Prostate gland (tissue), 2 donors: Measurements from ENCODE around the gene GSTO1. TPM values are rescaled to one million over a fixed set of nuclear protein-coding genes. Genes with fewer than 3 reads are reported as not detected.
"Not testable (repeated sequence)": the region's sequence is repeated elsewhere in the genome, so short reads cannot be mapped to it uniquely, and the experiment has no call there.

Experiments
- DNase-seq: peaks from one replicate; pipeline ENCODE4 v3.0.0-alpha.2; 2019; ENCODE audit warnings: low spot score
- H3K27ac ChIP-seq, 2 donors: fragments of 200-600 bp; sonication (generic); 2 replicates each; pipeline ENCODE4 v1.5.1; 2017 to 2019
- H3K27me3 ChIP-seq: fragments of 200-600 bp; sonication (generic); replicated peaks from 2 replicates; pipeline ENCODE4 v1.5.1; 2019; ENCODE audit not compliant: insufficient read depth
- H3K36me3 ChIP-seq, 2 donors: fragments of 200-600 bp; sonication (generic); 1 replicate in 1 of 2; 2 replicates in 1 of 2; pipeline versions ENCODE4 v1.5.1 to v1.8.1; 2017 to 2019
- H3K4me1 ChIP-seq: fragments of 200-600 bp; sonication (generic); replicated peaks from 2 replicates; pipeline ENCODE4 v1.5.1; 2019
- H3K4me3 ChIP-seq, 2 donors: fragments of 200-600 bp; sonication (generic); 2 replicates each; pipeline ENCODE4 v1.5.1; 2017 to 2019
- H3K9me3 ChIP-seq: fragments of 200-600 bp; sonication (generic); 2 replicates; pipeline ENCODE4 v1.5.1; 2017
- CTCF ChIP-seq, 4 experiments: fragments of 200-600 bp in 2 of 4; fragments of 450-650 bp in 2 of 4; sonication (generic) in 2 of 4; IDR thresholded peaks; 1 replicate in 3 of 4; 2 replicates in 1 of 4; pipeline ENCODE4 v1.5.1; 2016 to 2019; ENCODE audit warnings: antibody characterized with exemption in 4 of 4, mild to moderate bottlenecking in 2 of 4, moderate library complexity in 2 of 4
- POLR2A ChIP-seq: fragments of 450-650 bp; IDR thresholded peaks from one replicate; pipeline ENCODE4 v1.6.1; 2016; ENCODE audit warnings: antibody characterized with exemption, mild to moderate bottlenecking
- POLR2AphosphoS5 ChIP-seq: sonication (generic); formaldehyde crosslinking; IDR thresholded peaks from one replicate; pipeline ENCODE4 v1.6.1; 2017; ENCODE audit warnings: antibody characterized with exemption
- WGBS: methylation state at CpG from one replicate; pipeline ENCODE4 v1.1.5; 2018; 5-methylcytosine and 5-hydroxymethylcytosine counted together
- intact Hi-C: fragments of 100-400 bp; cut with DNase I; formaldehyde crosslinking; loops from one replicate; pipeline ENCODE4 v1.14.2; 2022
- total RNA-seq, 2 donors: library from RNA; depleted of rRNA; stranded (reverse); fragments of >200 nt; gene quantifications; one replicate each; pipeline ENCODE4 v1.1.0, GENCODE V29; 2016

The GSTO1 gene
- total RNA-seq, 2 donors from 2014 or later, result 46.8 to 91.8 TPM

GRCh38 chr10:104232613-104233102 is 22.0 kb upstream of the GSTO1 start:
- H3K9me3 ChIP-seq, result no peaks in the 10 kb centered on the region
- H3K36me3 ChIP-seq, result no peaks in the 10 kb centered on the region
- H3K27me3 ChIP-seq, result no peaks in the 10 kb centered on the region
- H3K4me3 ChIP-seq, result peak overlapping the region; percentile 83 to 90
- no peak for TF ChIP-seq POLR2AphosphoS5
- no peaks in the 10 kb centered on the region for H3K4me1 ChIP-seq
- WGBS, result 12% methylated on average over 20 of the region's 20 CpGs
- no peak overlapping the region for H3K27ac ChIP-seq
- no peak for DNase-seq
- intact Hi-C loops, result no loop called here

GRCh38 chr10:104233817-104234216 is 20.9 kb upstream of the GSTO1 start:
- H3K36me3 ChIP-seq, result no peaks in the 10 kb centered on the region
- intact Hi-C loops, result no loop called here

GRCh38 chr10:104234934-104235333 is 19.8 kb upstream of the GSTO1 start:
- WGBS, result 81% methylated on average over 1 of the region's 1 CpG
- no peak overlapping the region for H3K27ac ChIP-seq
- no peaks in the 10 kb centered on the region for H3K4me1 ChIP-seq
- DNase-seq, result no peak
- TF ChIP-seq POLR2AphosphoS5, result no peak
- no peaks in the 10 kb centered on the region for H3K36me3 ChIP-seq
- intact Hi-C loops, result no loop called here
- H3K4me3 ChIP-seq, result no peak overlapping the region
- no peaks in the 10 kb centered on the region for H3K27me3 ChIP-seq
- no peaks in the 10 kb centered on the region for H3K9me3 ChIP-seq

More at GRCh38 chr10:104233817-104234216, 20.9 kb upstream of the GSTO1 start:
- no peak overlapping the region for H3K27ac ChIP-seq
- DNase-seq, result no peak
- H3K4me3 ChIP-seq, result no peak overlapping the region
- no peaks in the 10 kb centered on the region for H3K9me3 ChIP-seq
- no peaks in the 10 kb centered on the region for H3K27me3 ChIP-seq
- TF ChIP-seq POLR2A (no peak), POLR2AphosphoS5 (no peak), CTCF (IDR thresholded peaks at IDR 0.05) (no peak)
- H3K4me1 ChIP-seq, result no peaks in the 10 kb centered on the region
- 65% methylated on average over 1 of the region's 1 CpG for WGBS

- DNase-seq, result no peak
- no peaks in the 10 kb centered on the region for H3K9me3 ChIP-seq
- no peaks in the 10 kb centered on the region for H3K27me3 ChIP-seq
- 92% methylated on average over 3 of the region's 3 CpGs for WGBS
- intact Hi-C loops, result no loop called here
- no peak overlapping the region for H3K4me3 ChIP-seq
- H3K36me3 ChIP-seq, result no peaks in the 10 kb centered on the region
- TF ChIP-seq CTCF (IDR thresholded peaks at IDR 0.05) (no peak), POLR2AphosphoS5 (no peak), POLR2A (no peak)
- H3K27ac ChIP-seq, result no peak overlapping the region
- no peaks in the 10 kb centered on the region for H3K4me1 ChIP-seq
Observed at GRCh38 chr10:104235801-104236200, 18.9 kb upstream of the GSTO1 start.

- Histone ChIP-seq H3K27me3 (no peaks in the 10 kb centered on the region), H3K27ac (no peak overlapping the region), H3K4me1 (no peaks in the 10 kb centered on the region), H3K9me3 (no peaks in the 10 kb centered on the region), H3K36me3 (no peaks in the 10 kb centered on the region), H3K4me3 (no peak overlapping the region)
- 66% methylated on average over 2 of the region's 2 CpGs for WGBS
- no peak for TF ChIP-seq POLR2A
- no peak for DNase-seq
- intact Hi-C loops, result no loop called here
Observed at GRCh38 chr10:104240078-104240477, 14.6 kb upstream of the GSTO1 start.

GRCh38 chr10:104242545-104242944 is 12.1 kb upstream of the GSTO1 start:
- H3K27ac ChIP-seq, result no peak overlapping the region
- H3K9me3 ChIP-seq, result no peaks in the 10 kb centered on the region
- TF ChIP-seq POLR2A (no peak), POLR2AphosphoS5 (no peak), CTCF (IDR thresholded peaks at IDR 0.05) (no peak)
- H3K36me3 ChIP-seq, result no peaks in the 10 kb centered on the region
- no peaks in the 10 kb centered on the region for H3K4me1 ChIP-seq
- intact Hi-C loops, result no loop called here
- no peak overlapping the region for H3K4me3 ChIP-seq
- H3K27me3 ChIP-seq, result no peaks in the 10 kb centered on the region
- DNase-seq, result no peak

GRCh38 chr10:104243009-104243408 is 11.7 kb upstream of the GSTO1 start:
- H3K36me3 ChIP-seq, DNase-seq, H3K27me3 ChIP-seq, H3K9me3 ChIP-seq, H3K4me3 ChIP-seq, H3K4me1 ChIP-seq, intact Hi-C loops, H3K27ac ChIP-seq: not testable (repeated sequence)
- 80% methylated on average over 3 of the region's 3 CpGs for WGBS
